ENCODE data around the gene CAB39.
A peak's percentile ranks its signal among the peaks of the same experiment; 100 is the strongest.

The CAB39 gene

DNA sequence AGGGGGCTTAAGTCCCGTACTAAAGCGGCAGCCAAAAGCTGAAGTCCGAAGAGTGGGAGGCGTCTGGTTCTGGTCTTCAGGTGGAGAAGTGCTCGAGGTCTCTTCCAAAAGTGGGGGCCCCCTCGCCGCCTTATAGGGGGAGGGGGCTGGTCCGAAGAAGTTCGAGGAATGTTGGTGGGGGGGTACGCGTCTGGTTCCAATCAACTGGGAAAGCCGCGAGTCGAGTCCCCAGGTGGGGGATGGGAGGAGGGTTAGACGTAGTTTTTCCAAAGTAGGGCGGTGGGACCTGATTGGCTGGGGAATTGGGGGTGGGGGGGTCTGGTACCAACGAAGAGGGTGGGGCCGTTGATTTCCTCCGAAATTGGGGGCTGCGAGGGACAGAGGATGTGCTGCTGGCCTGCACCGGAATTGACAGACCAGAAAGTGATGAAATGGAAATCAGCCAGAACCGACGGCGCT is 152.7 kb downstream of the CAB39 start:
- no peak for DNase-seq

DNA sequence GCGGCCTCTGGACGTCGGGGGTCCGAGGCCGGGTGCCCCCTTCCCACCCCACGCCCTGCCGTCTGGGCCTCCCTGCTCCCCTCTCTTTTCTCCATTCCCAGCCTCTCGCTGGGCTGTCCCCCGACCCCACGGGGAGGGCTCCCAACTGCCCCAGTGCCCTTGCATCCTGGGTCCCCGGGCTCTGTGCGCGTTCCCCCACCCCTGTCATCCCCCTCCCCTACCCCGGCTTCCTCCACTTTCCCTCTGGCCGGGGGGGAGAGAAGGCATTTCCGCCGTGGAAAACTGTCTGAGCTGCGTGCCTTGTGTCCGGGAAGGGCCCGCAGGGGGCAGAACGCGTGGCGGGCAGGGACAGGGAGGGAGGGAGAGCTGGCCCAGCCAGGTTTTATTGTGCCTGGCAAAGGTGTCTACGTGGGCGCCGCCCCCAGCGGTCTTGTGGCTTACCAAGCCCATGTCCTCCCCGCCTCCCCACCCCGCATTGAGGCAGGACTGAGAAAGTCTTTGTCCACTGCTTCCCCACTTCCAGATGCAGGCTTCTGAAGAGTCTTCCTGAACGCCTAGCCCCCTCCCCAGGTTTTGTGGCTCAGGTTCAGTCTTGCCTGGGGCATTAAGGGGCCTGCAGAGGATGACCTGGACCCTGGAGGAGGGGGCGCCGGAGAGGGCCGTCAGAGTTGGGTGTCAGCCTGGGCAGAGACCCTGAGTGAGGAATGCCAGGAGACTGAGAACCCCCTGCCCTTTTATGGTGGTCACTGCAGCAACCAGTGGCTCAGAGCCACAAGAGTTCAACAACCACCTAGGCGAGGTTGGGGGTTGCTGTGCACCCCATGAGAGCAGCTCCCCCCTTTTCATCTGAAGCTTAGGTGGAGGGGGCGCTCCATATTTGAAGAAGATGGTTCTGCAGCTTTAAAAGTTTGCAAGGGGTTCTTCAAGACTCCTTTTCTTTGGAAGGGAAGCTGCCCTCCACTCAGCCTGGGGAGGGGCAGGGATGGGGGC is 153.4 kb downstream of the CAB39 start:
- DNase-seq = peak; percentile 52

DNA sequence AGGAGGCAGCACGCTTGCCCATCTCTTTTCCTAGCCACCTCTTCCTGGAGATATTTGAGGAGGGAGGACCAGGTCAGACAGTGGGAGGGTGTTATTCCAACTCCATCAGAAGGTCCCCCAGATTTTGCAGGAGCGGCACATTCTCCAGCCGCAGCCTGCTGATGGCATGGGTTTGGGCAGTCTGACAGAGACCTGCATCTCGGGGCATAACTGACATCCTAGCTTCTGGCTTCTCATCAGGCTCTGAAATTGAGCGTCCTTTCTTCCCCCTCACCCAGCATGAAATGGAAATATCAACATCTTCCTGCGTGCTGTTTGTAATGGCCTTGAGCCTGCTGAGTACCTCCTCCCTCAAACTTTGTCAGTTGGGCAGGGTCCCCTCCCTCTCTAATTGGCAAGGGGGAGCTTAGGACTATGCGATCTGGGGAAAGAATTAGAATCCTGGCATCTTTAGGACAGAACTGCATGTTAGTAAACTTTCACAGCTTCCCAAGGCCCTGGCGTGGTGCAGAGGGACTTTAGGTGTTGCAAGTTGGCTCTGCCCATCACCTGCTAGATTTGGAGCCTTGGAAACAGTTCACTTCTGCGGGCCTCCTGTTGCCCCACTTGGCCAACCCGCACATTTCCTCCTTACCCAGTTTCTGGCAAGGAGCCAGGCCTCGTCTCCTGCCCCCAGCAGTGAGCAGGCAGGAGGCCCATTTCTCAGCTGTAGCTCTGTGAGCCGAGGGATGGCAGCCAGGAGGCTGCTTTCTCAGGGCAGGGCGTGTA is 154.3 kb downstream of the CAB39 start:
- peak; percentile 71 for DNase-seq

DNA sequence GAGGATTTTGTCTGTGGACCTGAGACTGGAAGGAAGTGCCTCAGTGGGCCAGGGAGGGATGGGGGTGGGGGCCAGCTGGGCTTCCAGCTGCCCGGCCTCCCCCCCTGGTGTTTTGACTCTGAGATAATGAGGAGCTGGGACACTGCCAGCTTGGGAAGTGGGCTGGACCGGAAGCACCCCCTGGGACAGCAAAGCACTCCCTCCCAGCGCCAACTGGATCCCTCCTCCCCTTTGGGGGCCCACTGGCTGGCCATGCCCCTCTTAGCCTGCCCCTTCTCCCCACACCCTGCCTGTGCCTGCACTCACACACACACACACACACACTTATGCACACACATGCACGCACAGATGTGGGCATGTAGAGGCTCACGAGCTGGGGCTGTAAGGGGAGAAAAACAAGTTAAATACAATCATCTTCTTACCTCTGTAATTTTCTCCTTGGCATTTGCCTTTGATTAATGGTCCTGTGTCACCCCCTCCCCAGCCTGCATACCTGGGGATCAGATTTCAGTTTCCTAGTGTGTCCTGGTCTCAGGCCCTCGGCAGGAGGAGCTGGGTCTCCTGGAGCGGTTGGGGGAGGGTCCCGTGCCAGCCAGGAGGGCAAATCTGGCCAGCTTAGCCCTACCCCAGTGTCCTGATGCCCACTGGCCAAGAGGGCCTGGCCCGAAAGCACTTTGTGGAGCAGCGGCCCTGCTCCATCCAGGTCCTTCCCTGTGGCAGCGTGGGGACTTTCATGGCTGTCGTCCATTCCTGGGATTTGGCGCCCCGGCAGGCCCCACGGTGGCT is 155.7 kb downstream of the CAB39 start:
- no peak for DNase-seq

DNA sequence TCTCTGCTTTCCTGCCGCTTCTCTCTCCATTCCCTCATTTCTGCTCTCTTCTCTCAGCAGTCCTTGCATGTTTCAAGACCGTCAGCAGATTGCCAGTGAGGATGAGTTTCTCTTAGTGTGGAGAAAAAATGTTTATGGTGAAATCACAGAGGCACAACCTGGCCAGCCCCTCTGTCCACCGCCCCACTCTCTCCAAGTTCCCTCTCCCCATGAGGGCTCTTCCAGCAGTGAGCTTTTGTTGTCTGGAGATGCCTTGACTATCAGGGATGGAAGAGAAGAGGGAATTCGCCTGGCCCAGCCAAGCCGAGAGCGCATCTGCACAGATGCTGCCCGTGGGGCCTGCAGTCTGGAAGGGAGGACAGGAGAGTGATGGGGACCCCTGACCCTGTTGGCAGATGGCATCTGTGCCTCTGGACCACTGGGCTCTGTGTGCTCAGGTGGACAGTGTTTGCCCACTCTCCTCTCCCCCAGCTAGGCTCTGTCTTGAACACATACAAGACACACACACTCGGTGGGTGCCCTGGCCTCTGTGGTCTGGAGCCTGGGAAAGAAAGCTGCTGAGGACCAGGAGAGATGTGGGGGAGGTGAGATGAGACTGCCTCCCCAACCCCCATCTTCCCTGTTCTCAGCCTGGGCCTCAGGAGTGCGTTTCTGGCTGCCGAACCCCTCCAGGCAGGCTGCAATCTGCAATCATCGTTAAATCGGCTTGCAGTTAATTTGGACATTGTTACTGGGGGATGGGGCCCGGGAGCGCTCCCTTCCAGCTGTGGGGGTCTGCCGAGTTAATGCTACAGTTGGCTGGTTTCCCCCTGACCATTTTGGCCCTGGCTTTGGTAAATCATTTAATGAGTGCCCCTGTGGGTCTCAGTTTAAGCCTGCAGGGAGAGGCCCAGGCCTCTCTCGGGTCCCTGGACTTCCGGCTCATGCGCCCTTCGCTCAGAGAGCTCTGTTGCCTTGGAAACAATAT is 156.6 kb downstream of the CAB39 start:
- DNase-seq = no peak

DNA sequence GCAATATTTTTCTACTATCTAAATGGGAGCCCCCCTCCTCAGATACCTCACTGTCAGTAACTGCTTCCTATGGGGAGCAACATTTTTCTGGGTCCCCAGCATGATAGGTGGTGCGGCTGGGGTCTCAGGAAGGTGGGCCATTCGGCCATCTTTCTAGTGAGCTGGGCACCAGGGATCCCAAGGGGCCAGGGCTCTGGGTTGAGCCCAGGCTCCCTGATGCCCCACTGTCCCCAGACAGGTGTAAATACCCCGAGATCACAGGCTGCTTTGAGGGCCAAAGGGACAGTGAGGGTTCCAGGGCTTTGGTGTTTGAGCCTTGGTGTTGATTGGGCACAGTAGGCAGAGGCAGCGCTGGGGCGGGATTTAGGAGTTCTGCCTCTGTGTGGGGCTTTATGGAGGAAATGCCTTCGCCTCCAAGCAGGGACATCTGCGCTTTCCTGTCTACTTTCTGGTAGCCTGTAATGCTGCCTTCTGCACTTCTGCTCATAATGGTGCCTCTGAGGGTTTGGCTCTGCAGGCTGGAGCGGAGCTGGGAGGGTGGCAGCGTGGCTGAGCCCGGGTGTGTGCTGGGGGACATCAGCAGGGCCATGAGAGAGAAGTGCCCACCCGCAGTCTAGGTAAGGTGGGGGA is 157.4 kb downstream of the CAB39 start:
- DNase-seq = no peak
